HEK293 (cell line): ENCODE measurements around the gene P2RY13.

Source experiments
- ZNF302 ChIP-seq: fragments of 450-650 bp; formaldehyde crosslinking; IDR thresholded peaks from 2 replicates; pipeline ENCODE4 v1.5.1; 2016; ENCODE audit warnings: missing biosample characterization, missing genetic modification characterization, low read depth
- ZNF416 ChIP-seq: fragments of 450-650 bp; formaldehyde crosslinking; IDR thresholded peaks from 2 replicates; pipeline ENCODE4 v1.5.1; 2016; ENCODE audit warnings: missing biosample characterization, missing genetic modification characterization
- TF ChIP-seq, protein P1 (sequence below): fragments of 450-650 bp; formaldehyde crosslinking; IDR thresholded peaks from 2 replicates; pipeline ENCODE4 v1.5.1; 2016; ENCODE audit warnings: missing biosample characterization, missing genetic modification characterization

DNA sequence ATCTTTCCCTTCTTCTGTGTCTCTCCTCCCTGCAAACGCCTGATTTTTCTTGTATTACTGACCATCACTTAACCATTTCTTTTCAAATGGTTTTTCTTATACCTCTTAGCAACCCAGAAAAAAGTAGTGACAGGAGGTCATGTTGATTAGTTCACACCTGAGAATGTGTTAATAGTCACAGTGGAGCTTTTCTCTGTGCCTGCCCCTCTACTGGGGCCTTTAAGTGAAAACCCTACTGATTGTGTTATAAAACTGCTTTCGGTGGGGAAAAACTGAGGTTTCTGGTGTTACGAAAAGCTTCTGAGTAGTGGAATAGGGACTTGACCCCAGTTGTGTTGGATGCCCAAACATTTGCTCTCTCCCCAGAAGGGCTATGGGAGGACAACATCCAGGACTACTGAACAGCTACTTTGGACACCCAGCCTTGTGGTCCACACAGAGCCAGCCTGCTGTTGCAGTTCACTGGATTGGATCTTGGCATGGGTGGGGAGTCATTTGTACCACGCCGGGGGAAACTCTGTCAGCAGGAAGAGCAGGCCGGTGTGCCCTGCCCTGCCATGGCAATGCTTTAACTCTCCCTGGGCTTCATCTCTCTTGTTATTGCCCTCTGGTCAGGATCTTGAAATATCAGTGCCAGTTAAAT lies 23.1 kb downstream of the P2RY13 start:
- TF ChIP-seq ZNF302 (tag by site-specific recombination) (no peak), ZNF416 (tag by site-specific recombination) (no peak)
- TF ChIP-seq, protein P1, sequence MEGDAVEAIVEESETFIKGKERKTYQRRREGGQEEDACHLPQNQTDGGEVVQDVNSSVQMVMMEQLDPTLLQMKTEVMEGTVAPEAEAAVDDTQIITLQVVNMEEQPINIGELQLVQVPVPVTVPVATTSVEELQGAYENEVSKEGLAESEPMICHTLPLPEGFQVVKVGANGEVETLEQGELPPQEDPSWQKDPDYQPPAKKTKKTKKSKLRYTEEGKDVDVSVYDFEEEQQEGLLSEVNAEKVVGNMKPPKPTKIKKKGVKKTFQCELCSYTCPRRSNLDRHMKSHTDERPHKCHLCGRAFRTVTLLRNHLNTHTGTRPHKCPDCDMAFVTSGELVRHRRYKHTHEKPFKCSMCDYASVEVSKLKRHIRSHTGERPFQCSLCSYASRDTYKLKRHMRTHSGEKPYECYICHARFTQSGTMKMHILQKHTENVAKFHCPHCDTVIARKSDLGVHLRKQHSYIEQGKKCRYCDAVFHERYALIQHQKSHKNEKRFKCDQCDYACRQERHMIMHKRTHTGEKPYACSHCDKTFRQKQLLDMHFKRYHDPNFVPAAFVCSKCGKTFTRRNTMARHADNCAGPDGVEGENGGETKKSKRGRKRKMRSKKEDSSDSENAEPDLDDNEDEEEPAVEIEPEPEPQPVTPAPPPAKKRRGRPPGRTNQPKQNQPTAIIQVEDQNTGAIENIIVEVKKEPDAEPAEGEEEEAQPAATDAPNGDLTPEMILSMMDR: no peak
